ENCODE measurements around the gene FAH.

FAH gene

GRCh38 chr15:80202016-80202315, 49.2 kb downstream of the FAH start:
- DNase-seq, result no peak

GRCh38 chr15:80202641-80203360, 50.0 kb downstream of the FAH start:
- no peak for DNase-seq

DNA sequence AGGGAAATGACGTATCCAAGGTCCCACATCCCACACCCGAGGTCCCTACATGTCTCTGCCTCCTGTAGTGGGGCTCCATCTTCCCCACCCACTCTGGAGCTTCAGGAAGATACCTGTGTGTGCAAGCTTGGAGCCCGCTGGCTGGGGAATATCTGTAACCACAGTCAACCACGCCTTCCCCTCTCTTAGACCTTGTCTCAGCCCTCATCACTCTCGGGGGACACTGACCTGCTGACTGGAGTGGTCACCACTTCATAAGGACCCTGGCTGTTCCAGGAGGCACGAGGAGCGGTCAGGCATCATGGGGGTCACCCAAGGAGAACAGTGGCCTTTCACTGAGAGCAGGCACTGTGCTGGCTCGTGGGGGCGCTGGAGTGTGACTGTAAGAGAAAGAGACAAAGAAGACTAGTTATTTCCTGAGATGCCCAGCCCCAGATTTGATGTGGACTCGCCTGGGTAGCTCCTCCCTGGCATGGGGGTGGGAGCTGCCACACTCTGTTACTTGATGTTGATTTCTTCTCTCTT, 50.6 kb downstream of the FAH start:
- DNase-seq, result no peak

- DNase-seq, result no peak
These were observed 51.4 kb downstream of the FAH start for GRCh38 chr15:80204231-80204630.

DNA sequence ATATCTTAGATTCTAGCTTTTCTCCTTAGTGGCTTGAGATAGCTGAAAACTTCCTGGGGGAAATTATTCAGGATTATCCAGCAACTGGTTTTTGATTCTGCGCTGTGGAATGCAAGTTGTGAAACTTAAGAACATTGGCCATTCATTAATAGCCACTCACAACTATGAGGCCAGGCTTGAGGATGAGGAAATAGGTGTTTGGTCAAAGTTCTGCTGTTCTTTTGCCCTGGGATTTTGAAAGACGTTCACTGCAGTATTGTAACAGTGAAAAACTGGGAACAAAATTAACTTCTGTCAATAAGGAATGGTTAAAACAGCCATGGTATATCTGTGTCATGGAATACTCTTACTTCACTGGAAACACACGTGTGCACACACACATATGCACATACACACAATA, 55.1 kb downstream of the FAH start:
- no peak for DNase-seq

DNA sequence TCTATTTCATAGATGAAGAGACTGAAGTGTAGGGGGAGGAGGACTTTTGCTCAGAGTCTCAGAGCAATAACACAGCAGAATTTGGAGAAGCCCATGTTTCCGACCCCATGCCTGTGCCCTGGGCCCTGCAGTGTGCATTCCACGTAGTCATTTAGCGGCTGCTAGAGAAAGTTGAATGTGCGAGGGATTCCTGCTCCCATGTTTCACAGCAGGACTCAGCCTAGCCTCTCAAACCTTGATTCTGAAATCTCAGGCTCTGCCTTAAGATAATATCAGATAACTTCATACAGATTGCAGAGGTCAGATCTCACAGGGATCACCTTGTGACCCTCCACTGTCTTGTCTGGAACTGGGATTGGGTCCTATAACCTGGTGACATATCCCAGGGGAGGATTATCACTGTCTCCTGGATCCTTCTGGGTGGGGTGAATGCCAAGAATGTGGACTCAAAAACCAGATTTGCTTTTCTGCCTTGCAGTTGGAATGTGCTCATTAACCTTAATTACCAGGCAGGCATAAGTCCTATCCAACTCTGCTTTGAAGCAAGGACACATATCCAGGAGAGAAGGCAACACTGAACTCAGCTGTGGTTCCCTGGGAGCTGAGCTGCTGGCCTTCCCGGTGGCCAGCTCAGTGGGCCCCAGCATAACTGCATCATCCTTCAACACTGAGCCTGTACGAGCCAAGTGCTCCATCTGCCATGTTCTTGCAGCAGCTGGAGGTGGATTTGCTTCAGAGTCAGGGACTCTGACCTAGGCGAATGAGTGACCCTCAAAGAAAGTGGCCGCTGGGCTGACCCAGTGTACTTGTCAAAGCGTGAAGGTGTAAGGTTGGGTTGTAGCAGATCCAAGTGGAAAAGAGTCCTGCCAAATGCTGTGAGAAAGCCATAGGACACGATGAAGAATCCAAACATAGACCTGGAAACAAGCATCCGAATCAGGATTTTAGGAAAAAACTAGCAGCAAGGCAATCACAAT, 56.2 kb downstream of the FAH start:
- DNase-seq, result no peak

GRCh38 chr15:80210611-80211573, 58.1 kb downstream of the FAH start:
- DNase-seq, result no peak

DNA sequence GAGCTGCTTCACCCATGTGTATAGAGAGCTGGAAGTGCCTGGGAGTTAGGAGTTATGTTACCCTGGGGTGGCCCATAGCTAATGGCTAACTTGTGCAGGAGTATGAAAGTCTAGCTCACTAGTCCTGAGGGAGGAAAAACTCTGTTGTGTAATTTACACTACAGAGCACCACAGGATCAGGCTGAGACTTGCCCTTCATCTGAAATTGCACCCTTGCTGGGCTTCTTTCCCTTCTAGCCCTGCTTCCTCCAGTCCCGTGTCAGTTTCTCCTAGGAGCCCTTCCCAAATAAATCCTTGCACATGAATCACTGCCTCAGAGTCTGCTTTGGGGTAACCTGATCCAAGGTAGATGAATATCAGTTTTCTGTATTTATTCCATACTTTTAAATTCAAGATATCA, 59.2 kb downstream of the FAH start:
- no peak for DNase-seq

- no peak for DNase-seq
These were observed 62.1 kb downstream of the FAH start for GRCh38 chr15:80214910-80215309.

DNA sequence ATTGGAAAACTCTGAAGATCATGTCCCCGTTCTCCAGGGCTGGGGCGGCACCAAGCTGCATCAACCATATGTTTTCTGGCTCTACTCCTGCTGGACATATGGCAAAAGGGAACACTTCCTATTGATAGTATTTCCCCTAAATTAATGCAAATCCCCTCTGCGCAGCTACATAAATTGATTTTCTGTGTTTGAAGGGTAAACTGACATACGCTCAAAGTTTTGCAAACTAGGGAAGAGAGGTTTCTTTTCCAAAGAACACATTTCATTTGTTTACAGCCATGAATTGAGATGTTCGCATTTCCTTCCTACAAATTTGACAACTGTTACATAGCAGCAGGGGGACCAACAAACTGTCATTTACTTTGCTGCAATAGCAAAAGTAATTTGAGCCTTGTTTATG, 63.3 kb downstream of the FAH start:
- DNase-seq, result no peak

GRCh38 chr15:80216911-80217310, 64.1 kb downstream of the FAH start:
- DNase-seq, result no peak

GRCh38 chr15:80217327-80217900, 64.6 kb downstream of the FAH start:
- no peak for DNase-seq

DNA sequence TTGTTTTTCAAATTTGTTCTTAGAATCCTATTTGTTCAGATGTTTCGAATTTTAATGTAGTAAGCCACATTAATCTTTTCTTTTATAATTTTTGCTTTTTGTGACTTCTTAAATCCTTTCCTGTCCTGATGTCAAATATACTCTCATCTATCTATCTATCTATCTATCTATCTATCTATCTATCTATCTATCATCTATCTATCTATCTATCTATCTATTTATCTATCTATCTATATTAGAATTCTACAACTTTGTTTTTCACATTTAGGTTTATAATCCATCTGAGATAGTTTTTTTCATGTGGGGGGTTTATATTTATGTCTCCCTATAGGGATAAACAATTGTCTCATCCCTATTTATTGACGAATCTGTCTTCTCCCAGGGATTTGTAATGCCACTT, 67.2 kb downstream of the FAH start:
- DNase-seq, result no peak

GRCh38 chr15:80228959-80229610, 76.3 kb downstream of the FAH start:
- DNase-seq, result no peak

DNA sequence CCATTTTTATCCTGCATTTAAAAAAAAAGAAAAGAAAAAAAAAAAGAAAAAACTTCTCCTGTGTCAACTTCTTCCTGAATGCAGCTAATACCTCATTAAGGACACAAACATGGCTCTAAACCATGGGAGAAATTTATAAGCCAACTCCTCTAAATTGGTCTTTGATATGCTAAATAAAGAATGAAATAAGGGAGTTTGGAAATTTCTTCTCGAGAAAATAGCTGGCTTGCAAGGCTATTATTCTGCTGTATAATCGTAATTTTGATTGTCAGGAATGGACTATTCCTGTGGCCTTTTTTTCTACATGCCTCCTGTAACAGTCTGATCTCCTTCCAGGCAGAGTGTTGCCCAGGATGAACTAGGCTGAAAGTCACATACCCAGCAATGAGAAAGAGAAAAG, 78.6 kb downstream of the FAH start:
- no peak for DNase-seq

DNA sequence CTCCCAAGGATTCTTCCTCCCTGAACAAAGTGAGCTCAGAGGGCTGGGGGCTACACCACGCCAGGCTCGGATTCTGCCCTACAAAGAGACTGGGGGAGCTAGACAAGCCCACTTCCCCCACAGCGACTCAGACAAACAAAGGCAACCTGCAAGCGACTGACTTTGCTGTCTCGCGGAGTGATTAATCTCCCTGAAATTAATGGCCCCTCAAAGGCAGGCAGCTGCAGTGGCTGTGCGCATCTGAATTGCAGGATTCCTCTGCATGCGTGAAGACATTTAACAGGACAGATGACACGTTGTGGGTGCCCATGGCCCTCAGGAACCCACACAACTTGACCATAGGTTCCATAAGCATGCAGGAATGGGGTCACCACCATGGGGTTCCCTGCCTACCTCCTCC, 80.8 kb downstream of the FAH start:
- no peak for DNase-seq

DNA sequence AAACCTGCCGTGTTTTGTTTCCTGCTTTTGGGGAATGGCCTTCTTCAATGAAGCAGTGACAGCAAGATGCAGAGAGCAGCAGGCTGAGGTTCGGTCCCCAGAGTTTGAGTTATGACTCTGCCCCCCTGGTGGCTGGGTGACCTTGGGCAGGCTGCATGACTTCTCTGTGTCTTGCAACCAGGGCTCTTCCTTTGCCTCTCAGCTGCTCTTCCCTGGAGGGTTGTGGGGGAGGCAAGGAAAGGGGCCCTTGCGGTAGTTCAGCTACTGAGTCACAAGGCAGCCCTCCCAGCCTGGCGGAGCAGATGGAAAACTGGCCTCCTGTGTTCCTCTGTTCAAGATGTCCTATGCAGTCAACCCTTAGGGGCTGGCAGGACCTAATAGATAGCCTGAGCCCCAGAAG, 82.1 kb downstream of the FAH start:
- DNase-seq, result no peak
